Upper lobe of right lung (tissue), 1 donor: ENCODE data around the gene BAIAP2L1. TPM values are rescaled to one million over a fixed set of nuclear protein-coding genes. Genes with fewer than 3 reads are reported as not detected.
"Not testable (repeated sequence)": the region's sequence is repeated elsewhere in the genome, so short reads cannot be mapped to it uniquely, and the experiment has no call there.

Experiments used
- ATAC-seq: fragments of 200-7000 bp; cut with Tn5 transposase; one replicate; pipeline ENCODE4 v1.9.1; 2020; ENCODE audit warnings: mild to moderate bottlenecking, moderate library complexity
- DNase-seq: peaks from one replicate; pipeline ENCODE4 v3.0.0-alpha.2; 2020
- H3K27ac ChIP-seq: fragments of 200-600 bp; one replicate; pipeline ENCODE4 v1.8.0; 2022
- H3K27me3 ChIP-seq: fragments of 200-600 bp; one replicate; pipeline ENCODE4 v1.8.0; 2022; ENCODE audit warnings: mild to moderate bottlenecking
- H3K36me3 ChIP-seq: fragments of 200-600 bp; one replicate; pipeline ENCODE4 v1.8.0; 2022
- H3K4me1 ChIP-seq: fragments of 200-600 bp; one replicate; pipeline ENCODE4 v1.8.0; 2022
- H3K4me3 ChIP-seq: fragments of 200-600 bp; one replicate; pipeline ENCODE4 v1.8.0; 2022; ENCODE audit warnings: mild to moderate bottlenecking
- H3K9me3 ChIP-seq: fragments of 200-600 bp; one replicate; pipeline ENCODE4 v1.8.0; 2022
- CTCF ChIP-seq: fragments of 200-600 bp; IDR thresholded peaks from one replicate; pipeline ENCODE4 v1.8.0; 2022; ENCODE audit warnings: antibody characterized with exemption
- intact Hi-C: fragments of 100-400 bp; cut with DNase I; formaldehyde crosslinking; loops from one replicate; pipeline ENCODE4 v1.11.0; 2022
- total RNA-seq: library from RNA; stranded (reverse); fragmentation: NEBNext Ultra II Directional; extraction: Animal tissue kit (Norgen Biotek cat#: 25700); gene quantifications from one replicate; pipeline ENCODE4 v1.2.1, GENCODE V29; 2021
- donor health status: DM: no; HTN: yes; CAD: no; lungs with severe emphysema.

BAIAP2L1 gene
- total RNA-seq, 1 donor from 2014 or later, result 22.9 TPM

- intact Hi-C loops, result no loop called here
- H3K36me3 ChIP-seq, result no peaks in the 10 kb centered on the region
- H3K27me3 ChIP-seq, result no peaks in the 10 kb centered on the region
- no peak for ATAC-seq
- DNase-seq, result no peak
- TF ChIP-seq CTCF, result no peak
- H3K4me1 ChIP-seq, result no peaks in the 10 kb centered on the region
- H3K4me3 ChIP-seq, result no peak overlapping the region
- H3K9me3 ChIP-seq, result no peaks in the 10 kb centered on the region
- H3K27ac ChIP-seq, result no peak overlapping the region
Measured at GRCh38 chr7:98418271-98418635, 17.4 kb upstream of the BAIAP2L1 start.

- H3K36me3 ChIP-seq, H3K9me3 ChIP-seq, H3K4me1 ChIP-seq, intact Hi-C loops, H3K4me3 ChIP-seq, DNase-seq, H3K27me3 ChIP-seq: not testable (repeated sequence)
- peak overlapping the region; percentile 60 for H3K27ac ChIP-seq
- ATAC-seq, result peak; percentile 63
Measured at GRCh38 chr7:98417604-98418270, 16.8 kb upstream of the BAIAP2L1 start.

- intact Hi-C loops, result no loop called here
- H3K27ac ChIP-seq, result no peak overlapping the region
- H3K9me3 ChIP-seq, result no peaks in the 10 kb centered on the region
- H3K4me3 ChIP-seq, result no peak overlapping the region
- H3K36me3 ChIP-seq, result no peaks in the 10 kb centered on the region
- no peaks in the 10 kb centered on the region for H3K27me3 ChIP-seq
- no peaks in the 10 kb centered on the region for H3K4me1 ChIP-seq
- no peak for DNase-seq
- ATAC-seq, result no peak
- no peak for TF ChIP-seq CTCF
Measured at GRCh38 chr7:98414205-98414900, 13.5 kb upstream of the BAIAP2L1 start.

- not testable (repeated sequence) for H3K36me3 ChIP-seq
Measured at GRCh38 chr7:98413655-98414054, 12.8 kb upstream of the BAIAP2L1 start.

GRCh38 chr7:98409843-98410242, 9.0 kb upstream of the BAIAP2L1 start:
- no peak for ATAC-seq

More at GRCh38 chr7:98413655-98414054, 12.8 kb upstream of the BAIAP2L1 start:
- DNase-seq, H3K4me1 ChIP-seq, H3K4me3 ChIP-seq, H3K27ac ChIP-seq, intact Hi-C loops, H3K9me3 ChIP-seq, H3K27me3 ChIP-seq, ATAC-seq: not testable (repeated sequence)

GRCh38 chr7:98408146-98408545, 7.3 kb upstream of the BAIAP2L1 start:
- intact Hi-C loops, result loop anchor here (10.0 kb wide), 1 partner anchor 113 kb away; no protein-coding TSS in a partner anchor
- DNase-seq, H3K27me3 ChIP-seq, H3K36me3 ChIP-seq, H3K4me3 ChIP-seq, H3K27ac ChIP-seq, H3K4me1 ChIP-seq, ATAC-seq, H3K9me3 ChIP-seq: not testable (repeated sequence)

More at GRCh38 chr7:98409843-98410242, 9.0 kb upstream of the BAIAP2L1 start:
- no peak for TF ChIP-seq CTCF
- intact Hi-C loops, result loop anchor here (10.0 kb wide), 1 partner anchor 115 kb away; no protein-coding TSS in a partner anchor
- no peak overlapping the region for H3K27ac ChIP-seq
- H3K4me3 ChIP-seq, result no peak overlapping the region
- no peaks in the 10 kb centered on the region for H3K4me1 ChIP-seq
- H3K36me3 ChIP-seq, result no peaks in the 10 kb centered on the region
- DNase-seq, result no peak
- no peaks in the 10 kb centered on the region for H3K9me3 ChIP-seq
- H3K27me3 ChIP-seq, result no peaks in the 10 kb centered on the region

GRCh38 chr7:98406827-98407226, 5.9 kb upstream of the BAIAP2L1 start:
- Histone ChIP-seq H3K9me3 (no peaks in the 10 kb centered on the region), H3K4me1 (no peaks in the 10 kb centered on the region), H3K27me3 (no peaks in the 10 kb centered on the region), H3K27ac (no peak overlapping the region), H3K4me3 (no peak overlapping the region), H3K36me3 (no peaks in the 10 kb centered on the region)
- no peak for TF ChIP-seq CTCF
- intact Hi-C loops, result loop anchor here (10.0 kb wide), 1 partner anchor 112 kb away; no protein-coding TSS in a partner anchor
- DNase-seq (no peak), ATAC-seq (no peak)
